Esophagus muscularis mucosa (tissue), 4 donors: ENCODE results near the gene KRT36. TPM values are rescaled to one million over a fixed set of nuclear protein-coding genes. Genes with fewer than 3 reads are reported as not detected.

Source experiments
- DNase-seq: peaks from one replicate; pipeline ENCODE4 v3.0.0-alpha.2; 2017; ENCODE audit errors: extremely low spot score
- H3K27ac ChIP-seq, 4 donors: fragments of 200-600 bp; sonication (generic); replicated peaks in 1 of 4; 1 replicate in 3 of 4; 2 replicates in 1 of 4; pipeline ENCODE4 v1.5.1; 2016 to 2019; ENCODE audit warnings: mild to moderate bottlenecking in 1 of 4
- H3K27me3 ChIP-seq, 4 donors: fragments of 200-600 bp; sonication (generic); one replicate each; pipeline versions ENCODE4 v1.5.1 to v1.6.0; 2016 to 2019
- H3K36me3 ChIP-seq, 4 donors: fragments of 200-600 bp; sonication (generic); one replicate each; pipeline ENCODE4 v1.5.1; 2016 to 2019
- H3K4me1 ChIP-seq, 4 donors: fragments of 200-600 bp; sonication (generic); one replicate each; pipeline ENCODE4 v1.5.1; 2016 to 2019
- H3K4me3 ChIP-seq, 4 donors: fragments of 200-600 bp; sonication (generic); 1 replicate in 2 of 4; 2 replicates in 2 of 4; pipeline ENCODE4 v1.5.1; 2016 to 2019; ENCODE audit warnings: mild to moderate bottlenecking in 4 of 4, moderate library complexity in 1 of 4
- H3K9me3 ChIP-seq, 4 donors: fragments of 200-600 bp; sonication (generic); 1 replicate in 3 of 4; 2 replicates in 1 of 4; pipeline ENCODE4 v1.5.1; 2016 to 2019
- CTCF ChIP-seq, 3 experiments: fragments of 200-600 bp in 2 of 3; fragments of 450-650 bp in 1 of 3; sonication (generic) in 2 of 3; IDR thresholded peaks; one replicate each; pipeline ENCODE4 v1.5.1; 2017 to 2019; ENCODE audit warnings: antibody characterized with exemption in 3 of 3, mild to moderate bottlenecking in 2 of 3, moderate library complexity in 1 of 3
- EP300 ChIP-seq: sonication (generic); formaldehyde crosslinking; IDR thresholded peaks from one replicate; pipeline ENCODE4 v1.6.1; 2017; ENCODE audit warnings: antibody characterized with exemption
- POLR2A ChIP-seq: fragments of 450-650 bp; IDR thresholded peaks from one replicate; pipeline ENCODE4 v1.6.1; 2017; ENCODE audit warnings: antibody characterized with exemption, moderate library complexity, mild to moderate bottlenecking, low read depth
- POLR2AphosphoS5 ChIP-seq, 2 donors: sonication (generic); formaldehyde crosslinking; IDR thresholded peaks; one replicate each; pipeline ENCODE4 v1.6.1; 2017; ENCODE audit warnings: antibody characterized with exemption in 2 of 2
- WGBS: methylation state at CpG from one replicate; pipeline ENCODE4 v1.1.5; 2018; 5-methylcytosine and 5-hydroxymethylcytosine counted together
- intact Hi-C: fragments of 100-400 bp; cut with DNase I; formaldehyde crosslinking; loops from one replicate; pipeline ENCODE4 v1.15.1; 2023
- total RNA-seq, 4 donors: library from RNA; depleted of rRNA; stranded (reverse); fragments of >200 nt; gene quantifications; one replicate each; pipeline versions ENCODE4 v1.1.0 to v1.2.1, GENCODE V29; 2016

Gene KRT36
- total RNA-seq, 4 donors from 2014 or later: not detected

DNA sequence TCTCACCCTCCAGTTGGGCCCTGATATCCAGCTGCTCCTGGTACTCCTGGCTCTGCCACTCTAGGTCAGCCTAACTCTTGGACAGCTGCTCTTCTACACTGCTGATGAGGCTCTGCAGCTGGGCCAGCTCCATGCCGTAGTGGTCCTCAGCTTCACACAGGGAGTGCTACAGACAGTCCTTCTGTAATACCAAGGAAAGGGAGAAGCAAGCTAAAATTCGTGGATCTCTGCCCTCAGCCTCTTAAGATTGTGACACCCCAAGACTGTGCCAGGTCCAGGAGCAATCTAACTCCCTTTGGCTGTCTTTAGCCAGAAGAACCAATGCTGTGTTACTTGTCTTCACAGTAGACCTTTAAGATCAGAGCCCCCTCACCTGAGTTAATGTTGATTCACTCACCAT is 41.2 kb downstream of the KRT36 start:
- no peak for DNase-seq
- Histone ChIP-seq H3K27ac (no peak overlapping the region), H3K27me3 (no peaks in the 10 kb centered on the region), H3K9me3 (peaks cover 0 to 4% (median 0%) of the 10 kb centered on the region in 4 donors), H3K36me3 (no peaks in the 10 kb centered on the region), H3K4me3 (no peak overlapping the region), H3K4me1 (no peaks in the 10 kb centered on the region)
- intact Hi-C loops: no loop called here
- TF ChIP-seq CTCF (IDR thresholded peaks at IDR 0.05): no peak
- no peak for TF ChIP-seq POLR2AphosphoS5 (IDR thresholded peaks at IDR 0.05)
- no peak for TF ChIP-seq POLR2A
- no peak for TF ChIP-seq EP300
- 100% methylated on average over 2 of the region's 2 CpGs for WGBS

GRCh38 chr17:41446806-41447205 is 42.9 kb downstream of the KRT36 start:
- peaks cover 0 to 4% (median 0%) of the 10 kb centered on the region in 4 donors for H3K9me3 ChIP-seq
- intact Hi-C loops: no loop called here
- H3K36me3 ChIP-seq: no peaks in the 10 kb centered on the region
- H3K4me1 ChIP-seq: no peaks in the 10 kb centered on the region
- 24% methylated on average over 2 of the region's 2 CpGs for WGBS
- H3K27ac ChIP-seq: no peak overlapping the region
- TF ChIP-seq CTCF (IDR thresholded peaks at IDR 0.05) (no peak), EP300 (no peak), POLR2AphosphoS5 (IDR thresholded peaks at IDR 0.05) (no peak), POLR2A (no peak)
- no peaks in the 10 kb centered on the region for H3K27me3 ChIP-seq
- no peak overlapping the region for H3K4me3 ChIP-seq
- no peak for DNase-seq

DNA sequence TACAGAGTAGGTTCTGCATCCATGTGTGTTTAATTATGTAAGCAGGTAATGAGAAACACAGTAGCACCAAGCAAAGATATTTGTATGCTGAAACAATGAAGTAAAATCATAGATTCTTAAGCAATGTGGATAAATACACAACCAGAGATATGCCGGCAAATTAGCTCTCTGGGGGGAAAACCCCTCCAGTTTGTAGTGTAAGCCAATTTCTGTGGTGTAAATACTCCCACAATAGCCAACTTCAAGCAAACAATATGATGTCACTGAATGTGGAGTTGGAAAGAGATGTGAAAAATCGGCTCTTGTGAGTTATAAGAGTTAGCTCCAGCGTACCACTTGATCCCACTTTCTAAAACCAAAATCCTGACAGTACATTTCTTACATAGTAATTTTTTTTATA is 45.1 kb downstream of the KRT36 start:
- DNase-seq: no peak
- intact Hi-C loops: no loop called here
- no peaks in the 10 kb centered on the region for H3K36me3 ChIP-seq
- no peak overlapping the region for H3K4me3 ChIP-seq
- H3K9me3 ChIP-seq: no peaks in the 10 kb centered on the region
- H3K4me1 ChIP-seq: no peaks in the 10 kb centered on the region
- H3K27ac ChIP-seq: no peak overlapping the region
- TF ChIP-seq POLR2A (no peak), EP300 (no peak), CTCF (IDR thresholded peaks at IDR 0.05) (no peak), POLR2AphosphoS5 (IDR thresholded peaks at IDR 0.05) (no peak)
- H3K27me3 ChIP-seq: peaks cover 0 to 3% (median 0%) of the 10 kb centered on the region in 4 donors
- 60% methylated on average over 3 of the region's 3 CpGs for WGBS

DNA sequence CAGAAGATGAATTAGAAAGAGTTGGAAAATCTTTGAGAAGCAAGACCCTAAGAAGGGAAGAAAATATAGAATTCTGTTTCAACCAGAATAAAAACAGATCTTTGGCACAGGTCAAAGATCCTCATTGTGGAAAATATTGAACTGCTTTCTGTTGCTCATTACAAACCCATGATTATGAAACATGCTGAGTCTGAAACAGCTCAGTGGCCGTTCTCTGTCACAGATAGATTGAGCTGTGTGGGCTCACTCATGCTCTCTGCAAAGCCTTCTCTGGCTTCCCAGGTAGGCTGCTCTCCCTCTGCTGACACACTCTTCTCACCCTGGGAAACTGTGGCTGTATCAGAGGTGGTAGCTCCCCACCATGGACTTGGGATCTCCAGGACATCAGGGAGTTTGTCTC is 45.5 kb downstream of the KRT36 start:
- Histone ChIP-seq H3K9me3 (no peaks in the 10 kb centered on the region), H3K4me1 (no peaks in the 10 kb centered on the region), H3K27ac (no peak overlapping the region), H3K4me3 (no peak overlapping the region), H3K36me3 (no peaks in the 10 kb centered on the region), H3K27me3 (peaks cover 0 to 3% (median 0%) of the 10 kb centered on the region in 4 donors)
- WGBS: 43% methylated on average over 1 of the region's 1 CpG
- intact Hi-C loops: no loop called here
- no peak for TF ChIP-seq POLR2AphosphoS5 (IDR thresholded peaks at IDR 0.05)
- TF ChIP-seq EP300: no peak
- no peak for TF ChIP-seq POLR2A
- TF ChIP-seq CTCF (IDR thresholded peaks at IDR 0.05): no peak
- DNase-seq: no peak

DNA sequence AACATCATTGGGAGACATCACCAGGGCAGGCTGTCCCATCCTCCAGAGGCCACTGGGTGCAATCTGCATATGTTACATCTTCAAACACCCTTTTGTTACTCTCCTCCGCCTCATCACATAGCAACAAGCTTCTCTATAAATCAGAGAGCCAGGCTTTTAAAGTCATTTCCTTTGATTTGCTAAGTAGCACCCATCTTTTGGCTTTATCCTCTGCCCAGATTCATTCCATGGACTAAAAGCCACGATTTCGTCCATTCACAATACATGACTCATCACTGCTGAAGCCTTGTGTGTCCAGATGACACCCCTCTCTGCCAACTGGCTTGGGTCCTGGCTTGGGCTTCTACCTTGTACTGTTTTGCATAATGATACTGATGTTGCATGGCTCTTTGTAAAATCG is 47.0 kb downstream of the KRT36 start:
- TF ChIP-seq CTCF (IDR thresholded peaks at IDR 0.05): no peak
- no peak for TF ChIP-seq POLR2AphosphoS5 (IDR thresholded peaks at IDR 0.05)
- TF ChIP-seq POLR2A: no peak
- TF ChIP-seq EP300: no peak
- no peak for DNase-seq
- Histone ChIP-seq H3K36me3 (no peaks in the 10 kb centered on the region), H3K27ac (no peak overlapping the region), H3K4me3 (no peak overlapping the region), H3K27me3 (peaks cover 0 to 3% (median 0%) of the 10 kb centered on the region in 4 donors), H3K9me3 (no peaks in the 10 kb centered on the region), H3K4me1 (no peaks in the 10 kb centered on the region)
- intact Hi-C loops: no loop called here
- WGBS: 75% methylated on average over 4 of the region's 4 CpGs
